ENCODE measurements around the gene SLC44A5.
A peak's percentile ranks its signal among the peaks of the same experiment; 100 is the strongest.
"Not testable (repeated sequence)": the region's sequence is repeated elsewhere in the genome, so short reads cannot be mapped to it uniquely, and the experiment has no call there.

The SLC44A5 gene

GRCh38 chr1:75373542-75374159 lies 237.3 kb downstream of the SLC44A5 start:
- DNase-seq (ENCODE audit: low read depth, low spot score) = no peak

- no peak for DNase-seq (ENCODE audit: low read depth, low spot score)
These were observed 244.3 kb downstream of the SLC44A5 start for GRCh38 chr1:75366595-75366994.

DNA sequence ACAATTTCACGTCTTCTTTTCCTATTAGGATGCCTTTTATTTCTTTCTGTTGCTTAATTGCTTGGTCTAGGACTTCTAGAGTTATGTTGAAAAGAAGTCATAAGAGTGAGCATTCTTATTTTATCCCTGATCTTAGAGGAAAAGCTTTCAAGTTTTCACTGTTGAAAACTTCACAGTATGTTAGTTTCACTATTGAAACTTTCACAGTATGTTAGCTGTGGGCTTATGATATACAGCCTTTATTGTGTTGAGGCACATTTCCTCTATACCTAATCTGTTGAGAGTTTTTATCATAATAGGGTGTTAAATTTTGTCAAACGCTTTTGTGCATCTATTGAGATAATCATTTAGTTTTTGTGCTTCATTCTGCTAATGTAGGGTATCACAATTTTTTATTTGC lies 249.7 kb downstream of the SLC44A5 start:
- no peak for DNase-seq (ENCODE audit: low read depth, low spot score)

DNA sequence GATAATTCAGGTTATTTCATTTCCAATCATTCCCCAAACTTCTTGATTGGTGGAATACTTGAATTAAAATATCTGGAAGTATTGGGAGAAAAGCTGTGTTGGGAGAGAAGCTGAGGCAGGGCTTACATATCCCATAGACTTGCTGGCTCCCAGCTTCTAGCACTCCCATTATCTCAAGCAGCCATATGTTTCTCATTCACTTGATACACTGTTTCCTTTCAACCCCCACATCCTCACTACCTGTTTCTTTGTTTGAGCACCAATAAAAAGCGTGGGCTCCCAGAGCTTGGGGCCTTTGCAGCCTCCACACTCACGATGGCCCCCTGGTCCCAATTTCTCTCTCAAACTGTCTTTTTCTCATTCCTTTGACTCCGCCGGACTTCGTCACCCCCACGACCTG lies 256.6 kb downstream of the SLC44A5 start:
- not testable (repeated sequence) for DNase-seq (ENCODE audit: low read depth, low spot score)

DNA sequence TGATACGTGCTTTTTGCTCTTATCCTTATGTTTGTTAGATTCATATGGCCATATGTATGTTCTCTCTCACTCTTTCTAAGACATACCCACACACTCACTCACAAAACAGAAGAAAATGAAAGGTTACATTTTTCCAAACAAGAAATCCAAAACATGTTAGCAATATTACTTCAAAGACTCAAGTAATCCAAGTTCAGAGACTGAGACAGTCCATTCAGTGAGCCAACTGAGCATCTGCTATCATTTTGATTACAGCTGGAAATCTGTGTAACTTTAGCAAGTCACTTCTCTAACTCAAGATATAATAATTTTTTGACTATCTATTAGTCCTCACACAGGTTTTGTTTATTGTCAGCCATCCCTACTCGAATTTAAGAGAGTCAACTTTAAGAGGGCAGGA lies 257.9 kb downstream of the SLC44A5 start:
- DNase-seq (ENCODE audit: low read depth, low spot score) = no peak

GRCh38 chr1:75345538-75346292 lies 265.2 kb downstream of the SLC44A5 start:
- no peak for DNase-seq (ENCODE audit: low read depth, low spot score)

- DNase-seq (ENCODE audit: low read depth, low spot score) = no peak
These were observed 268.1 kb downstream of the SLC44A5 start for GRCh38 chr1:75342786-75343185.

- DNase-seq (ENCODE audit: low read depth, low spot score) = no peak
These were observed 269.4 kb downstream of the SLC44A5 start for GRCh38 chr1:75341537-75341936.

DNA sequence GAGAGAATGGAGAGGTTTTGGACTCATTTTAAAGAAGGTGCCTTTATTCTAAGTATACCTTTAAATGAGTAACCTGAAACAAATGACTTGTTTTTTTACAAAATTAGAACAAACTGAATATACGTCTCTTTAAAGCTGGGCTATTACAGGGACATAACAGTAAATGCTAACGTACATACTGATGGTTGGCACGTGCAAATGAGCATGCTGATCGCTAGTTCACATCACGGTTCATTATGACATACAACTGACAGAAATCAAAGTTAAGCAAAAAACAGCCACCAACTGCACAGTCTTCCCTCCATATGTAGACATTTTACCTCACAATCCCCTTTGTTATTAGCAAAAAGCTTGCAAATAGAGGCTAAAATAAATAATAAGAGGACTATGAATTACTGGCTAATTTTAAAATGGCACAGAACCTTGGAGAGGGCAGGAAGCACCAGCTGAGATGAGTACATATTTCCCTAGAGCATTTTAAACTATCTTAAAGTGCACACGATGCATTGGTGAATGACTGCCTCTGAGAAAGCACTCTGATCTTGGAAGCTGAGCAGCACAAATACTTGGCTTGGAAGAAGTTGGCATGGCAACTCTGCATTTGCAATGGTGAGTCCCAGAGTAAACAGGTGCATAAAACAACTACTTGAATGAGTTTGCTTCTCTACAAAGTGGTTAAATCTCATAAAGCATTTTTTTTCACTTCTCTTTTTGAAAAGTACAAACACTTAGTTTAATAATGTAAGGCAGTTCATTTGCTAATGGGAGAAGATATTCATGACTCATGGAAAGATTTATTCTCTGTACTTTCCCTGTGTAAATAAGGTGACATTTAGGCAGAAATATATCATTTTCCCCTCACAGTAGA lies 272.1 kb downstream of the SLC44A5 start:
- DNase-seq (ENCODE audit: low read depth, low spot score) = no peak

- DNase-seq (ENCODE audit: low read depth, low spot score) = no peak
These were observed 276.0 kb downstream of the SLC44A5 start for GRCh38 chr1:75334876-75335389.

DNA sequence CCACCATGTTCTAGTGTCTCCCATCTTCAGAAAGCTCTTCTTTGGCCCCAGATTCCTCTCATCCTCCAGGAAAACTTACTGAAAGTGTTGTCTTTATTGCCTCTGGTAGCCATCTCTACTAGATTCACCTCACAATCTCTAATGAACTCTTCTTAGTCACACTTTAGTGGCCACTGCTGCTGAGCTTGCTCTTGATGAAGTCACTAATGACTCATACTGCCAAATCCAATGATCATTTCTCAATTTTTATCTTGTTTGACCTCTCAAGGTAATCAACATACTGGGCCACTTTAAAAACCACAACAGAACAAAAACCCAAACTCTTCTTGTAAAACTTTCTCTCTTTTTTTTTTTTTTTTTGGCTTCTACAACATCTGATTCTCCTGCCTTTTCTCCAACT lies 280.3 kb downstream of the SLC44A5 start:
- no peak for DNase-seq (ENCODE audit: low read depth, low spot score)

DNA sequence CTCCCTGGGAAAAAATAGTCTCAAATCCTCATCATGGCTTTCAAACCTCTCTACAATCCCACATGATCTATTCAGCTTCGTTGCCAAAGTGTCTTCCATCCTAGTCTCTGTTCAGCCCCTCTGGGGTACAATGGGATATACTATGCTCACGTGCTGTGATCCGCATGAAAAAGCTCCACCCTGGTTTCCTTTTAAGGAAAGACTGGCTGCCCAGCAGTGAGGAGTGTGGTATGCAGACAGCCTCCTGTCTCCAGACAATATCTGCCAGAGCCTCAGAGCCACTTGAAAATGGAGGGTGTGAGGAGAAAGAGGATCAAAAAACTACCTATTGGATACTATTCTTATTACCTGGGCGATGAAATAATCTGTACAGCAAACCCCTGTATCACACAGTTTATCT lies 282.2 kb downstream of the SLC44A5 start:
- DNase-seq (ENCODE audit: low read depth, low spot score) = peak; percentile 10

DNA sequence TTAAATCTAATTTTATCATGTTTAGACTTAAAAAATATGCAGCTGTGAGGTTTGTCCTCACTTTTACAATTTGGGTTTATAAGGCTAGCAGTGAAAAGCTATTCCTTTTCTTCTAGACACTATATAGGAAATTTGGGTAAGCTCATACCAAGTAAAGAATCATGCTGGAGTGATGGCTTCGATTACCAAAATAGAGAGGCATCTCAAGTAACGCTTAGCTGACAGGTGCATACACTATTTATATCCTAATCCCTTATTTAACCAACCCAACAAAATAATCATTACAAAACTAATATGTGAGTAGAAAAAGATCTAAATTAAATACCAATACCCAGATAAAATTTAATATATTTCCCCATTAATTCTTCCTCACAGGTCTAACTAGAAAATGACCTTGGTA lies 283.5 kb downstream of the SLC44A5 start:
- DNase-seq (ENCODE audit: low read depth, low spot score) = no peak

- DNase-seq (ENCODE audit: low read depth, low spot score) = no peak
These were observed 292.9 kb downstream of the SLC44A5 start for GRCh38 chr1:75317976-75318375.

- no peak for DNase-seq (ENCODE audit: low read depth, low spot score)
These were observed 294.7 kb downstream of the SLC44A5 start for GRCh38 chr1:75316230-75316629.

DNA sequence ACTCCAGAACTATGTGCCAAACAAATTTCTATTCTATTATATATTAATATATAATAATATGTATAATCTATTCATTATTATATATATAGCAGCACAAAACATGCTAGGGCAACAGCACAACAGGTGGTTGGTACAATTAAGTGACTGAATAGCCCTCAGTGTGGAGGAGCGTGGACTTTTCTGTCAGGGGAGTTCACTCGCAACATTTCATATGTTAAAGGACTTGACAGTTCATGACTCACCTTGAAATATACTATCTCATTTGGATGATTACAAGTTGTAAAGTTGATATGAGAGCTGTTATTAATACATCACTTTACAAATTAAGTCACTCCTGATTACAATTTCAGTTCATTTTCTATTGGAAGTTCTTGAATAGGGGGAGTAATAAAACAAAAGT lies 298.3 kb downstream of the SLC44A5 start:
- no peak for DNase-seq (ENCODE audit: low read depth, low spot score)

- DNase-seq (ENCODE audit: low read depth, low spot score) = no peak
These were observed 300.8 kb downstream of the SLC44A5 start for GRCh38 chr1:75310067-75310466.

DNA sequence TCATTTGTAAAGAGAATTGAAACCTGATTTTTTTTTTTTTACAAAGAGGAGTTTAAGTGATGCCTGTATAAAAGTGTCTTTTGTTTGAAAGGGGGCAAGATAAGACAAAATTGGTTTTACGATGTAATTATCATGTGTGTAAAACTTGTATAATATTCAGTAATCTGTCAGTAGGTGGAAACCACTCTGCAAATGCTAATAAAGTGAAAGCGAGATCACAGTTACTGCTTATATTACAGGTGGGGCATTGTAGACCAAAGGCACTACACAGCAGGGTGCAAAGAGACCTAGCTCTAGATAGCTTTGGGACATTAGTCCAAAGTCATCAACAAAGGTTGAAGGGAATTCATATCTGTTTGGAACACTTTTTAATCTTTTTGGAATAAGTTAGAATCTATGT lies 302.5 kb downstream of the SLC44A5 start:
- no peak for DNase-seq (ENCODE audit: low read depth, low spot score)

- DNase-seq (ENCODE audit: low read depth, low spot score) = no peak
These were observed 305.9 kb downstream of the SLC44A5 start for GRCh38 chr1:75305061-75305460.

DNA sequence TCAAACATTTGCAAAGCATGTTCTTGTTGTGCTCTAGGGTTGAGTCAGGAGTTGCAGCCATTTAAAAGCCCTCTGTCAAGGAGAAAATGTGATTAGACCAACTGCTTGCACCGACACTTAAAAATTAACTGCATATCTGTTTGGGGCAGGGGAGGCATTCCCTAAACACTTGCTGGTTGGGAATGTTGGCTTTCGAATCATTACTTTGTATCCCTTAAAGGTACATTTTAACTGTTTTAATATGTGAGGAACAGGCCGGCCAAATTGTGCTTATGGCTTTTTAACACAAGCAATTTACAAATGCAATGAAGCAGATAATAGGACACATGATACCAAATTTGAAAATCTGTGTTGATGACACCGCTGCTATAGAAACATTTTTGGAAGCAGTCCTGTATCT lies 317.6 kb downstream of the SLC44A5 start:
- DNase-seq (ENCODE audit: low read depth, low spot score) = no peak

DNA sequence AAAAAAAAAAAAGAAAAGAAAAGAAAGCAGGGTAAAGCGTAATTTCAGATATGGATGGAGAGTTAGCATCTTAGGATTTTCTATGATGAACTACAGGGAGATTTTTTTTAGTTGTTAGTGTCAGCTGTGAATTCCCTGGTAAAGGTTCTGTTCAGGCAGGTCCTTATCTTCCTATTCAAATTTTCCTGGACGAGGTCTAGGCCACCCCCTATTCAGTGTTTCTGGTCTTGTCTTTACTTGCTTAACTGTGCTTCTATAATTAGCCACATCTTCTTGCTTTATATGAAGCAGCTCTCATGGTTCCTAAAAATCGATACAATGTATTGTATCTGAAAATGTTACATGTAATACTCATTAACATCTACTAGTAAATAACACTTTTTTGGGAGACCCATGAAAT lies 318.9 kb downstream of the SLC44A5 start:
- no peak for DNase-seq (ENCODE audit: low read depth, low spot score)

- no peak for DNase-seq (ENCODE audit: low read depth, low spot score)
These were observed 334.5 kb downstream of the SLC44A5 start for GRCh38 chr1:75276385-75276784.

All from ELF-1 (cell line).